ENCODE measurements around the gene HERC2. TPM values are rescaled to one million over a fixed set of nuclear protein-coding genes. Genes with fewer than 3 reads are reported as not detected.
A peak's percentile ranks its signal among the peaks of the same experiment; 100 is the strongest.

Gene HERC2
- total RNA-seq, 3 donors from 2014 or later, result 61.2 to 109 (median 73.9) TPM

- ATAC-seq (no peak), DNase-seq (no peak)
- TF ChIP-seq, protein P1, sequence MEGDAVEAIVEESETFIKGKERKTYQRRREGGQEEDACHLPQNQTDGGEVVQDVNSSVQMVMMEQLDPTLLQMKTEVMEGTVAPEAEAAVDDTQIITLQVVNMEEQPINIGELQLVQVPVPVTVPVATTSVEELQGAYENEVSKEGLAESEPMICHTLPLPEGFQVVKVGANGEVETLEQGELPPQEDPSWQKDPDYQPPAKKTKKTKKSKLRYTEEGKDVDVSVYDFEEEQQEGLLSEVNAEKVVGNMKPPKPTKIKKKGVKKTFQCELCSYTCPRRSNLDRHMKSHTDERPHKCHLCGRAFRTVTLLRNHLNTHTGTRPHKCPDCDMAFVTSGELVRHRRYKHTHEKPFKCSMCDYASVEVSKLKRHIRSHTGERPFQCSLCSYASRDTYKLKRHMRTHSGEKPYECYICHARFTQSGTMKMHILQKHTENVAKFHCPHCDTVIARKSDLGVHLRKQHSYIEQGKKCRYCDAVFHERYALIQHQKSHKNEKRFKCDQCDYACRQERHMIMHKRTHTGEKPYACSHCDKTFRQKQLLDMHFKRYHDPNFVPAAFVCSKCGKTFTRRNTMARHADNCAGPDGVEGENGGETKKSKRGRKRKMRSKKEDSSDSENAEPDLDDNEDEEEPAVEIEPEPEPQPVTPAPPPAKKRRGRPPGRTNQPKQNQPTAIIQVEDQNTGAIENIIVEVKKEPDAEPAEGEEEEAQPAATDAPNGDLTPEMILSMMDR (IDR thresholded peaks at IDR 0.05), result no peak
- Histone ChIP-seq H3K9me3 (no peaks in the 10 kb centered on the region), H3K4me3 (no peak overlapping the region), H3K36me3 (ENCODE audit: low read depth) (no peaks in the 10 kb centered on the region), H3K4me1 (ENCODE audit: low read depth) (peaks cover 13% of the 10 kb centered on the region)
- intact Hi-C loops (cut with DNase I, micrococcal nuclease), result no loop called here
Measured at GRCh38 chr15:28107904-28108275, 214.1 kb downstream of the HERC2 start.

GRCh38 chr15:28107111-28107903 lies 214.7 kb downstream of the HERC2 start:
- H3K4me3 ChIP-seq, result no peak overlapping the region
- intact Hi-C loops (cut with DNase I, micrococcal nuclease), result no loop called here
- ATAC-seq (peak; percentile 36), DNase-seq (no peak)
- H3K36me3 ChIP-seq (ENCODE audit: low read depth), result no peaks in the 10 kb centered on the region
- TF ChIP-seq, protein P1 (IDR thresholded peaks at IDR 0.05), result no peak
- no peaks in the 10 kb centered on the region for H3K9me3 ChIP-seq
- peaks cover 13% of the 10 kb centered on the region for H3K4me1 ChIP-seq (ENCODE audit: low read depth)

DNA sequence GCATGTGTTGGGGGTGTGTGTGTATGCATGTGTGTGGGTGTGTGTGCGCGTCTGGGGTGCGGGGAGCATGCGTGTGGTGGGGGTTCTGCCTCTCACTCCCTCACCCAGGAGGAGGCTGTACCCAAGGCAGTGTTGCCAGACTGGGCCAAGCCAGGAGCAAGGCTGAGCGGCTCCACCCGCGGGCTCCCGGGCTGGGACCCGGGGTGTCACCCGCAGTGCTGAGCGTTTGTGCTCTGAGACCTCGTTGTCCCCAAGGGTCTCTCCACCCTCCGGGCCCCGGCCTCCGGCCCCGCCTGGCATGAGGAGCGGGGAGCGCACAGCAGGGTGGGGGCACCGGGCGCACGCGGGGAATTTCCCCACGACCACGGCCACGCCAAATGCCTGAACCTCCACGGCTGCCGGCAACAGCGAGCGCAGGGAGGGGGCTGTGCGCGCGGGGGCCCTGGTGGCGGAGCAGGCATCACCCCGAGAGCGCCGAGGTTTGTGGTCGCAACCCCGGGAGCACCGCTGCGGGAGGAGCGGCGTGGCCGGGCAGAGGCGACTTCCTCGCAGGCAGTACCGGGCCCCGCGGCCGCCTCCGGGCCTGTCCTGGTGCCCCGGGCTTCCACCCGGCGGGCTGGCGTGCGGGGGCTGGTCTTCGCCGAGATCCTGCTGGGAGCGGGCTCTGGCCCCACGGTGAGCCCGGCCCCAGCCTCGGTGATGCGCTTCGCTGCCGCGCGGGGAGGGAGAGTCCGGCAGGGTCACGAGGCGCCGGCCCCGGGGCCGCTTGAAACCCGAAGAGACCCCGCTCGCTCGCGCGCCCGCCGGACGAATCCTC lies 215.5 kb downstream of the HERC2 start:
- peaks cover 13% of the 10 kb centered on the region for H3K4me1 ChIP-seq (ENCODE audit: low read depth)
- no peaks in the 10 kb centered on the region for H3K9me3 ChIP-seq
- peak; percentile 51 for ATAC-seq
- intact Hi-C loops (cut with DNase I, micrococcal nuclease), result no loop called here
- DNase-seq, result no peak
- H3K36me3 ChIP-seq (ENCODE audit: low read depth), result no peaks in the 10 kb centered on the region
- H3K4me3 ChIP-seq, result no peak overlapping the region
- TF ChIP-seq, protein P1 (IDR thresholded peaks at IDR 0.05), result no peak

- Histone ChIP-seq H3K4me3 (no peak overlapping the region), H3K36me3 (ENCODE audit: low read depth) (no peaks in the 10 kb centered on the region), H3K4me1 (ENCODE audit: low read depth) (peaks cover 13% of the 10 kb centered on the region), H3K9me3 (no peaks in the 10 kb centered on the region)
- DNase-seq, result no peak
- intact Hi-C loops (cut with DNase I, micrococcal nuclease), result no loop called here
- no peak for ATAC-seq
- TF ChIP-seq, protein P1 (IDR thresholded peaks at IDR 0.05), result no peak
Measured at GRCh38 chr15:28105793-28106192, 216.2 kb downstream of the HERC2 start.

GRCh38 chr15:28105224-28105791 lies 216.7 kb downstream of the HERC2 start:
- peaks cover 13% of the 10 kb centered on the region for H3K4me1 ChIP-seq (ENCODE audit: low read depth)
- no peak overlapping the region for H3K4me3 ChIP-seq
- DNase-seq (no peak), ATAC-seq (no peak)
- no peaks in the 10 kb centered on the region for H3K9me3 ChIP-seq
- H3K36me3 ChIP-seq (ENCODE audit: low read depth), result no peaks in the 10 kb centered on the region
- TF ChIP-seq, protein P1 (IDR thresholded peaks at IDR 0.05), result no peak
- intact Hi-C loops (cut with DNase I, micrococcal nuclease), result no loop called here

All from mucosa of descending colon (tissue), 3 donors.